ENCODE data around the gene BLOC1S5.

Gene BLOC1S5

GRCh38 chr6:7996538-7997111, 67.6 kb downstream of the BLOC1S5 start:
- TF ChIP-seq CSRNP3 (CRISPR knock-in tag; IDR thresholded peaks at IDR 0.05), result 0 out of 2 replicates have a peak, but pooled peaks have one; percentile 9
- TF ChIP-seq PATZ1 (CRISPR knock-in tag; IDR thresholded peaks at IDR 0.05; ENCODE audit: borderline replicate concordance), result peak; percentile 32; the same call in 1 of the 2 replicates
- TF ChIP-seq ESRRG (CRISPR knock-in tag; IDR thresholded peaks at IDR 0.05), result no peak
- no peak for TF ChIP-seq ZNF70 (CRISPR knock-in tag; IDR thresholded peaks at IDR 0.05)
- TF ChIP-seq TOX (CRISPR knock-in tag; IDR thresholded peaks at IDR 0.05; ENCODE audit: borderline replicate concordance), result no peak
- TF ChIP-seq ISL1 (CRISPR knock-in tag; IDR thresholded peaks at IDR 0.05), result peak; percentile 31; the same call in 1 of the 2 replicates
- peak; percentile 40; the same call in 1 of the 2 replicates for TF ChIP-seq ZFP3 (CRISPR knock-in tag; IDR thresholded peaks at IDR 0.05)
- 0 out of 2 replicates have a peak, but pooled peaks have one; percentile 13 for TF ChIP-seq TCF4 (CRISPR knock-in tag; IDR thresholded peaks at IDR 0.05; ENCODE audit: borderline replicate concordance)
- TF ChIP-seq CREB5 (CRISPR knock-in tag; IDR thresholded peaks at IDR 0.05; ENCODE audit: low read depth), result peak; percentile 65
- peak; percentile 23; the same call in 2 of the 3 replicates for ATAC-seq

GRCh38 chr6:7993952-7994351, 70.2 kb downstream of the BLOC1S5 start:
- ATAC-seq, result no peak
- no peak for TF ChIP-seq ZNF8 (CRISPR knock-in tag; IDR thresholded peaks at IDR 0.05)
- TF ChIP-seq TSHZ2 (CRISPR knock-in tag; IDR thresholded peaks at IDR 0.05), result no peak
- TF ChIP-seq CSRNP3 (CRISPR knock-in tag; IDR thresholded peaks at IDR 0.05), result no peak
- no peak for TF ChIP-seq ISL1 (CRISPR knock-in tag; IDR thresholded peaks at IDR 0.05)

GRCh38 chr6:7993399-7993798, 70.8 kb downstream of the BLOC1S5 start:
- no peak for ATAC-seq
- TF ChIP-seq ZFP3 (CRISPR knock-in tag; IDR thresholded peaks at IDR 0.05) (no peak), BACH2 (CRISPR knock-in tag; IDR thresholded peaks at IDR 0.05; ENCODE audit: borderline replicate concordance) (no peak), CSRNP3 (CRISPR knock-in tag; IDR thresholded peaks at IDR 0.05) (no peak), ZNF565 (CRISPR knock-in tag; conservative IDR thresholded peaks at IDR 0.05; ENCODE audit: low read depth) (no peak), RARB (CRISPR knock-in tag; IDR thresholded peaks at IDR 0.05) (no peak), TSHZ2 (CRISPR knock-in tag; IDR thresholded peaks at IDR 0.05) (no peak), OSR1 (CRISPR knock-in tag; IDR thresholded peaks at IDR 0.05) (no peak)

Measured in SK-N-SH treated with all-trans-retinoic acid at 6 μM for 48 hours (cell line).